KOPT-K1 (cell line): ENCODE results near the gene LYRM4.
A peak's percentile ranks its signal among the peaks of the same experiment; 100 is the strongest.

Experiments
- H3K27ac ChIP-seq: fragments of 200-600 bp; sonication (generic); 2 replicates; pipeline ENCODE4 v1.5.1; 2016; ENCODE audit warnings: antibody characterized with exemption, mild to moderate bottlenecking, low read depth, low read length; ENCODE audit not compliant: poor library complexity, severe bottlenecking
- H3K36me3 ChIP-seq: fragments of 200-600 bp; sonication (generic); 2 replicates; pipeline ENCODE4 v1.5.1; 2017; ENCODE audit warnings: antibody characterized with exemption, mild to moderate bottlenecking, low read length, moderate library complexity; ENCODE audit not compliant: insufficient read depth
- H3K9me3 ChIP-seq: fragments of 200-600 bp; sonication (generic); 2 replicates; pipeline ENCODE4 v1.5.1; 2017; ENCODE audit warnings: antibody characterized with exemption, low read length, mild to moderate bottlenecking; ENCODE audit not compliant: insufficient read depth, poor library complexity, severe bottlenecking

Gene LYRM4

DNA sequence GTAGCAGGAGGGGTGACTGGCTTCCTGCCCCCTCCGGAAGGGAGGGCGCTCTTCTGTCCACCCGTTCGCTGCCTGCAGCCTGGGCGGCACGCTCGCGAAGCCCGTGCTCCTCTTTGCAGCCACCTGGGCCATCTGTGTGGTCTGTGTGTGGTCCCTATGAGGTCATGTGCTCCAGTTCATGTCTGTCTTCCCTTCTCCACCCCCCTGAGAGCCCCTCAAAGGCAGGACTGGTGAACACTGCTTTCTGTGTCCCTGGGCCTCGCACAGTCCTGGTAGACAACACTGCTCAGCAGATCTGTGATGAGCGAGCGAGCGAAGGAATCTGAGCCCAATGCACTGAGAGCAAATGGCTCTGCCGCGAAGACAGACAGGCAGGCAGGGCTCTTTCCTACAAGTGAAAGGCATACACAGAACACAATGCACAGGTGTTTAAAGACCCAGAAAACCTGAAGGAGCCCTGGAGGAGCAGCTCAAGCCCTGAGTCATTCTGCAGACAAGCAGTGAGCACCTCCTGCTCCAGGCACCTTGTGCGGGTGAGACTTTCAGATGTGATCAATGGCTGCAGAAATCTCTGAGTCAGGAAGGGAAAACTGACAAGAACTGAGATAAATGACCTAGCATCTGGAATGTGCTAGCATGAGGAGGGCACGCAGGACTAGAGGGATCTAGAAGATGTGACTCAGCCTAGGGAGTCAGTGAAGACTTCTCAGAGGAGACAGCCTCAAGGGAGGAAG is 148.5 kb downstream of the LYRM4 start:
- no peaks in the 10 kb centered on the region for H3K36me3 ChIP-seq
- H3K27ac ChIP-seq, result no peak overlapping the region
- no peaks in the 10 kb centered on the region for H3K9me3 ChIP-seq

DNA sequence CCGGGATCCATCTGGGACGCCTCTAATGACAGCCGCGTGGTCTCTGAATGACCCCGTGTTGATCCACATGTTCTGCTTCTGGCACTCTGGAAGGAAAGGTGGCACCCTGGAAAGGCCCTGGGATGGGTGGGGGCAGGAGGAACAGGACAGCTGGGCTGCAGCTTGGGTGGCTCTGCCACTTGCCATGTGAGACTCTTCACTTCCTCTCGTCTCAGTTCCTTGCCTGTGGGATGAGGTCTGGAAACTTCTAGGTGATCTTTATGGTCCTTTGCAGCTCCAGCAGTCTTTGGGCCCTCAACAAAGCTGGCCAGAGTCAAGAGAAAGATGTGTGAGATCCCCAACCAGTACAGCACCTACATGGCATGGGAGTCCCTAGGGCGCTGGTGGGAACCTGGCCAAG is 149.1 kb downstream of the LYRM4 start:
- H3K27ac ChIP-seq, result no peak overlapping the region
- no peaks in the 10 kb centered on the region for H3K9me3 ChIP-seq
- no peaks in the 10 kb centered on the region for H3K36me3 ChIP-seq

DNA sequence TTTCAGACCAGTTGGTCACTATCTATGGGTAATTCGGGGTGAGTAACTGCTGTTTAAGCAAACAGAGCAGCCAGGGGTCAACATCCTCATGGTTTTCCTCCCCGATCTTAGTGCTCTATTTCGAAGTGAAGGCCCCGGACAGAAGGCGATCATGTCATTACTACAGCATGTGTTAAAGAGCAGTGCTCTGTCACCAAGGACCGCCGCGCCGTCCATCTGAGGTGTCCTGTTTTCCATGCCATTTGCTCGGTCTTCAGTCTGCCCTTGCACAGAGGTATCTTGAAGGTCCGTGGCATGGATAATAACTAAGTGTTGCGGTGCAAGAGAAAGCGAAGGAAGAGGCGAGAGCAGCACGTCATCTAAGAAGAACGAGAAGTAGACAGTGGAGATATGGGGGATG is 150.5 kb downstream of the LYRM4 start:
- Histone ChIP-seq H3K27ac (no peak overlapping the region), H3K9me3 (no peaks in the 10 kb centered on the region), H3K36me3 (no peaks in the 10 kb centered on the region)

DNA sequence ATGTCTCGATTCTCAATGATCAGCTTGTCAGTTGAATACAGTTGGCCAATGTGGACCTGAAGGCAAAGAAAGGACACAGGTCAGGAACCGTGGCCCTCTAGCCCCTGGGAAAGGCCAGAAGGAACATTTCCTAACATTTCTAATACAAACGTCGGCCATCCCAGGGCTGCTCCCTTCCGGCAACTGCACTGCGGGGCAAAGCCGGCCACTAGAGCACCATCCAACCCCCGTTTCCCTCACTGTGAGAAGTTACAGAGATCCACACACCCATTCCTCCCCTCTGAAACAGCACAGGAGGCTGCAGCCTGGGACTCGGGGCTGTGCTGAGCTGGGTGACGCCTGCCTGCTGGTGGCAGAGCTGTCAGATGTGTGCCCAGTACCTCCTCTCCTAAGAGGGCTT is 151.3 kb downstream of the LYRM4 start:
- no peak overlapping the region for H3K27ac ChIP-seq
- no peaks in the 10 kb centered on the region for H3K36me3 ChIP-seq
- H3K9me3 ChIP-seq, result no peaks in the 10 kb centered on the region

DNA sequence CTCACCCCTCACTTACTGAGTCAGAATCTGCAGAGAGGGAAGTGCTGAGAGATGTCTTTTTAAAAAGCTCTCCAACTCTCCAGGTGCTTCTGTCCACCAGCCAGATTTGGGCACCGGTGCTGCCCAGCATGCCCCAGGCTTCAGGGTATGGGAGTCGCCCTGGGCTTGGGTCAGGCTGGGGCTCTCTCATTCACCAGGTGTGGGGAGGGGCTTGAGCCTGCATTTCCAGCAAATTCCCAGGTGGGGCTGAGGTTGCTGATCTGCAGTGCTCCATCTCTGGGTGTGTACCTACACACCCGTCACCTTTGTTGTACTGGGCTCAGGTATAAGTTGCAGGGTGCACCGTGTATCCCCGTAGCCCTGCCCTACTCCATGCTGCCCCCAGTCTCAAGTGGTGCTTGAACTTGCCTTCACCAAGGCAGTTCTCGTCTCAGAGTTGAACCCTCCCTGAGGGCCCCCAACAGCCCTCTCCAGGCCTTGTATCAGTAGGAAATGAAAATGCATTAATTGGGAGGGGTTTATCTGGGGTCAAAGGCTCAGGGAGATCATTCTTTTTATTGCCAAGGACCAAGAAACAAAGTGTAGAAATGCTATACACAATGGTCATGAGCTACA is 152.1 kb downstream of the LYRM4 start:
- H3K27ac ChIP-seq, result no peak overlapping the region

DNA sequence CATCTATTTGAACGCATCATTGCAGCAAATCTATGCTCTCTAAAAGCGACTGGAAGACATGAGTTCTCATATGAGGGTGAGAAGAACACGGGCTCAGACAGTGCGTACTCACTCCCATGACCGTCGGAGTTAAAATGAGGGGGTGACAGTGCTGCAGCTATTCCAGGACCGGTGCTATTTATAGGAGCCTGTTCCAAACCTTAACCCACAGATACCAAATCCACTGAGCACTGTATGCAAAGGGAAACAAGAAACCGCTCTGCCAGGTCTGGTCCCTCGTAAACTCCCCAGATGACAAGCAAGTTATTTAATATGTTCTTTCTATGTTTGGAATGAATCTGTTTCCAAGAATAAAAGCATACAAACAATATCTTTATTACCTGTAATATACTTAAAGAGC is 152.7 kb downstream of the LYRM4 start:
- H3K36me3 ChIP-seq, result no peaks in the 10 kb centered on the region
- H3K9me3 ChIP-seq, result no peaks in the 10 kb centered on the region
- no peak overlapping the region for H3K27ac ChIP-seq

More for the DNA sequence above, 152.1 kb downstream of the LYRM4 start:
- Histone ChIP-seq H3K9me3 (no peaks in the 10 kb centered on the region), H3K36me3 (no peaks in the 10 kb centered on the region)

DNA sequence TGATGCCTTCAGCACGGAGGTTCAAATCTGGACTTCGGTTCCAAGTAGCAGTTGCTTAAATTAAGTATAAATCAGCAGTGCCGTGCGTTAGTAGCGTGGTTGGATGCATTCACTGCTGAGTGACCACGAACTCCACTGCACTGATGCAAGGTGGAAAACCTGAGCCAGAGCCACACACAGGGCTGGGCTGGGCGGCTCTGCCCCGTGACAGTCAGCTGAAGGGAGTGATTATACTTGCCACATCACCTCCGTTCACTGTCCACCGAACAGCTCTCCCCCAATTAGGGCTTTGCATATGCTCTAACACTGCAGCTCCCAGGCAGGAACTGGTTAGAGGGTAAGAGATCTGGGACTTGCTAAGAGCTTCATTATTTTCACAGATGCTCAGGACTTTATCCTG is 153.4 kb downstream of the LYRM4 start:
- Histone ChIP-seq H3K27ac (no peak overlapping the region), H3K36me3 (no peaks in the 10 kb centered on the region), H3K9me3 (no peaks in the 10 kb centered on the region)

DNA sequence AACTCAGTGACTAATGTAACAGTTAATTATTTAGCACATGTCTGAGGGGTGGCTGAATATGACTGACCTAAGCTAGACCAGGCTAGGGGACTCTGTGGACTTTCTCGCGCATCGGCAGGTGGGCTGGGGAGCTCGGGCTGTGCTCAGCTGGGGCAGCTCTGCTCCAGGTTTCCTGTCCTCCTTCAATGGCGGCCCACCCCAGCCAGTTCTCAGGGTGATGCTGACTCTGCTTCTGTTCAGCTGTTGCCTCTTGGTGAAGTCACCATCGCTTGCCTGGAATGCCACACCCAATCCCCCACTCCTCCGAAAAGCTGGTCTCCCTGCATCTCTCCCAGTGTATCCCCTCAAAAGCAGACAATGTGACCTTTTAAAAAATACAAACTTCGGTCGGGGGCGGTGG is 155.6 kb downstream of the LYRM4 start:
- Histone ChIP-seq H3K27ac (no peak overlapping the region), H3K36me3 (no peaks in the 10 kb centered on the region), H3K9me3 (no peaks in the 10 kb centered on the region)

DNA sequence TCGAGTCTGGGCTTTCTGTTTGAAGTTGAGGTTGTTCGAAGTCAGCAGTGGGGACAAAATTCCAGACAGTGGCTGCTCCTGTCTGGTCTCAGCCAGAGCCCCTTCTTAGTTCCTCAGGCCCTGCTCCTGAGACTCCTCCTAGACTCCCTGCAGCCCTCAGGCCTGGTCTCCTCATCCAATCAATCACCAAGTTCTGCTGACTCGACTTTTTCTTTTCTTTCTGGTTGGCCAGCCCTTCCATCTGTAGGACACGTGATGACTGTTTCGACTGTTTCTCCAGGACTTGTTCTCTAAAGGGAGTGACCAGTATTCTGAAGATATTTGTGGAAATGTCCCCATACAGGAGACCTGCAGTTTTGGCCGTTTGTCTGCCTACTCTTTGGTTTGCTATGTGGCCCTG is 156.1 kb downstream of the LYRM4 start:
- Histone ChIP-seq H3K9me3 (no peaks in the 10 kb centered on the region), H3K36me3 (no peaks in the 10 kb centered on the region)

DNA sequence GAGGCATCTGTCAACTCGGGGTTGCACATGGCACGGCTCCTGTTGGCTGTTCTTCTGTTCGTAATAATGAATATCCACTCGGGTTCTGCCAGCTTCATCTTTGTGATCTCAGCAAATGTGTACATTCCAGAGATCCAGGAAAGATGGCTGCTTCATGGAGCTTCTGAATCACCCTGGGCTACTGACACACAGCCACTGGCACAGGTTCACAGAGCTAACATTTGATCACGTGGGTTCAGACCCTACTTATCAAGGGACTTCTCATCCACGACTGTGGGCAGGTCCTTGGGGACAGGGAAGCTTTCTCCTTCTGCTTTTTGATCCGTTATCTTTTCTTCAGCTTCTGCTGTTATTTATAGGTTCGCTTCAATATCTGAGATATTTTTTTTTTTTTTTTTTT is 157.5 kb downstream of the LYRM4 start:
- no peaks in the 10 kb centered on the region for H3K9me3 ChIP-seq
- H3K36me3 ChIP-seq, result no peaks in the 10 kb centered on the region
- H3K27ac ChIP-seq, result no peak overlapping the region

More for the DNA sequence above, 156.1 kb downstream of the LYRM4 start:
- no peak overlapping the region for H3K27ac ChIP-seq

DNA sequence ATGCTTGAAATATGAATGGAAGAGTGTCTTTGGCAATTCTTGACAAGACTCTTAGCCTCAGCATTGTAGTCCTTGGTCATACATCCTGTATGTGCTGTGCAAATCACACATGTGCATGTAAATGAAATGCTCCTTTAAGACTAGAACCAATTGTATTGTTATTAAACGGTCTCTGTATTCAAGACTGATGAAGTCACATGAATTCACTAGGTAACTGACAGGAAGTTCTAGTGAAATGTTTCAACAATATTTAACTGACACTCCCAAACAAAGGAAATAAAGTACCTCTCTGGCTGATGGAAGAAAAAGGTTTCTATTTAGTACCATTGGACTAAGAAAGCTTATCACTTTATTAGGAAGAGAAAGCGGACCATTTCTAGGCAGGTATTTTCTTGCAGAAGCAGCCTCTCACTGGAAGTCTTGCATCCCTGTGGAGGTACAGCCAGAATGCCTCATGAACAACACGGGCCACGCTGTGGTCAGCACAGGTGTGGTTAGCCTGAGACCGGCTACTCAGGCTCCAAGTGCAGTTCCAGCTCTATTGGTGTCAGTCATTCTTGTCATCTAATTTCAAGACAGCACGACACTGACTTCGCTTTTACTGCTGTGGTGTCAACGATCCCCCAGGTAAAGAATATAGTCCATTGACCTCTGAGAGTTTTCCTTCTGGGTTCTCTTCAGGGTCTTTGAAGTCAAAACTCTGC is 158.3 kb downstream of the LYRM4 start:
- Histone ChIP-seq H3K27ac (peak overlapping the region; percentile 36), H3K36me3 (no peaks in the 10 kb centered on the region), H3K9me3 (no peaks in the 10 kb centered on the region)

DNA sequence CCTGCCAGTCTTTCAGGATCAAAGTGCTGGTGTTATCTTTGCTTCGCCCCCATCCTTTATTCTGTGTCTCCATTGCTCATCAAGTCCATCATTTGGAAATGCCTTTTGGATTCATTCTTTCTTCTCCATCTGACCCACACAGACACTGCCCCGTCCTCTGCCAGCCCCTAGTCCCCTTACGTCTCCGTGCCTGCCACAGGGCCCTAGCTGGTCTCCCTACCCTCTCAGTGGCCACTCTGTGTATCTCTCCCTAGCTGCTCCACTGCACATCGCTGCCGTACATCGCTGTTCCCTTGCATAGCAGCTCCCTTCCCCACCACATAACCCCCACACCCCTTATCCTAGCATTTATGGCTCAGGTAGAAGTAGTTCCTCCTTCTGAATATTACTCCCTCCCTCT is 159.9 kb downstream of the LYRM4 start:
- Histone ChIP-seq H3K36me3 (no peaks in the 10 kb centered on the region), H3K9me3 (no peaks in the 10 kb centered on the region), H3K27ac (no peak overlapping the region)

DNA sequence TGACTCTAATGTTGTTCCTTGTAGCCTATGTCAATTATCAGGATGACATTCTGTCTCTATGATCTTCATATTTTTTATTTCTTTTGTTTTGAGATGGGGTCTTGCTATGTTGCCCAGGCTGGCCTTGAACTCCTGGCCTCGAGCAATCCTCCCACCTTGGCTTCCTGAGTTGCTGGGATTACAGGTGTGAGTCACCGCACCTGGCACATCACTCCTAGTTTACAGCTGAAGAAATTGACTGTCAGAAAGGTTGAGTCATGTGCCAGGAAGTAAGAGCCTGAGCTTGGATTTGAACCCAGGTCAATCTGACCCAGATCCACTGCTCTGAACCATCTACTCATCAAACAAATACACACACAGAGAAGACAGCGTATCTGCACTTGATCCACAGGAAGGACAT is 161.2 kb downstream of the LYRM4 start:
- H3K27ac ChIP-seq, result no peak overlapping the region

DNA sequence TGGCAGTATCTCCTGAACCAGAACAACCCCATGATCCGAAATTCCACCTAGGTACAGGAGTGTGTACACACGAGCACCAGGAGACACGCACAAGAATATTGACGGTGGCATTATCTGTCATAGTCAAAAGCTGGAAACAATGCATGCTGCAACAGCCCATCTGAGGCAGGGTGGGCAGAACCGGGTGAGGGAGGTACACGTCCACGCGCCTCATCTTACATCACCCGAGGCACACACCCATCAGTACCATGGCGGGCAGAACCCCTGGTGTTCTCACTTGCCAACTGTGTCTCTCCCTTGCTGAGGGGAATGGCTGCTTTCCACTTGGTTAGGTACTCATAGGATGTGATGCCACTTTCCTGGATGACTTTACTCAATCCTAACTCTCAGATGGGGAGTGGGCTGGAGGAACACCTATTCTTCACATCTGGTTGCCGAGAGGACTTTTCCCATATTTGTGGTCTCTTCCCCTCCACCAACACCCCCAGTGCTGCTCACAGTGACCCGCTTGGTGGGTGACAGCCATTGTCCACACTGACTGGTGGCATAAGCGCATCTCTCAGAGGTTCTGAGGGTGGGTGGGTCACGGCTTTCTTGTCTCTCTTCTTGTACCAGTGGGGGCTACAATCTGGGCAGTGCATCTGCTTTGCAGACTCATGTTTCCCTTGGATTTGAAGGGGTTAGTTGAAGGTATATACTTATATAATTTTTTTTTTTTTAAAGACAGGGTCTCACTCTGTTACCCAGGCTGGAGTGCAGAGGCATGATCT is 162.1 kb downstream of the LYRM4 start:
- Histone ChIP-seq H3K36me3 (no peaks in the 10 kb centered on the region), H3K27ac (no peak overlapping the region), H3K9me3 (no peaks in the 10 kb centered on the region)

More for the DNA sequence above, 161.2 kb downstream of the LYRM4 start:
- no peaks in the 10 kb centered on the region for H3K36me3 ChIP-seq
- no peaks in the 10 kb centered on the region for H3K9me3 ChIP-seq

DNA sequence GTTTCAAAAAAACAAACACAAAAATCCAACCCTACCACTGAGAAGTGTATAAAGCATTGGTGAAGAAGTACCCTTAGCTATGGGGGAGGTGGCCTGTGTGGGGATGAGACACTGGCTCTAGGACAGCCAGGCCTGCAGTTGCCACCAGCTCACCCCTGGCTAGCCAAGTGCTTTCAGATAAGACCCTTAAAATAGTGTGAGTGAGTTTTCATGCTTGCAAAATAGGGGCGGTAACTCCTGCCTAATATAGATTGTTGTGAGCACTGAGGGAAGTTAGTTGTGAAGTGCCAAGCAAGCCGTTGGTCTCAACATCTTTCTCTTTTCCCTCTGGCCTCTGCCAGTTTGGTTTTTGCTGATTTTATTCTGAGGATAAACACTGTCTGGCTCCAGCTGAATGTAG is 164.3 kb downstream of the LYRM4 start:
- Histone ChIP-seq H3K27ac (no peak overlapping the region), H3K9me3 (no peaks in the 10 kb centered on the region), H3K36me3 (no peaks in the 10 kb centered on the region)
